Measurements from ENCODE around the gene AATK.
A peak's percentile ranks its signal among the peaks of the same experiment; 100 is the strongest.

The AATK gene

GRCh38 chr17:81180836-81181810 is 15.1 kb upstream of the AATK start:
- no peak for DNase-seq (ENCODE audit: low read depth)

DNA sequence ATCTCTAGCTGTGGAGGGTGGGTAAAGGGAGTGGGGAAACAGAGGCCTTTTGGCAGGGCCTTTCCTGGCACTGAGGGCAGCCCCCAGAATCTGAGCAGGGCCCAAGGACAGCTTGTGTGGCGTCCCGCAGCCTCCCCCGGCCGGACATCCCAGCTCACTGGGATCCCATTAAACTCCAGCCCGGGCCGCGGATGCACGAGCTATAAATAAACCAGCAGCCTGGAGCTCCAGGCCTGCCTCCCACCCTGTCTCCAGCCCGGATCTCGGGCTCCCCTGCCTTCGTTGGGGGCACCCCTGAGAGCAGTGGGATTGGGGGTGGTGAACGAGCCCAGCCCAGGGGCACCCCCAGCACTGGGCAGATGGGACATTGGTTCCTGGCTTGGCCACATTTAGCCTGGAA is 13.8 kb upstream of the AATK start:
- no peak for DNase-seq (ENCODE audit: low read depth)

- DNase-seq (ENCODE audit: low read depth) = no peak
These were observed 13.2 kb upstream of the AATK start for GRCh38 chr17:81179220-81179619.

GRCh38 chr17:81178136-81179091 is 12.4 kb upstream of the AATK start:
- no peak for DNase-seq (ENCODE audit: low read depth)

- DNase-seq (ENCODE audit: low read depth) = no peak
These were observed 10.6 kb upstream of the AATK start for GRCh38 chr17:81176666-81177065.

DNA sequence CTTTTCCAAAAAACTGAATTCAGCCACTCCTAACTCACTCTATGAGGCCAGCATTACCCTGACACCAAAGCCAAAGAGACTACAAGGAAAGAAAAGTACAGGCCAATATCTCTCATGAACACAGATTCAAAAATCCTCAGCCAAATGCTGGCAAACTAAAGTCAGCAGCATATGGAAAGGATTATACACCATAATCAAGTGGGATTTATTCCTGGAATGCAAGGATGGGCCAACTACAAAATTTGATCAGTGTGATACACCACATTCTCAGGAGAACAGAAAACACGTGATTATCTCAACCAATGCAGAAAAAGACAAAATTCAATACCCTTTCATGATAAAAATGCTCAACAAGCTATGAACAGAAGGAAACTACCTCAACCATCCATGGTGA is 7.7 kb upstream of the AATK start:
- DNase-seq (ENCODE audit: low read depth) = peak; percentile 59

DNA sequence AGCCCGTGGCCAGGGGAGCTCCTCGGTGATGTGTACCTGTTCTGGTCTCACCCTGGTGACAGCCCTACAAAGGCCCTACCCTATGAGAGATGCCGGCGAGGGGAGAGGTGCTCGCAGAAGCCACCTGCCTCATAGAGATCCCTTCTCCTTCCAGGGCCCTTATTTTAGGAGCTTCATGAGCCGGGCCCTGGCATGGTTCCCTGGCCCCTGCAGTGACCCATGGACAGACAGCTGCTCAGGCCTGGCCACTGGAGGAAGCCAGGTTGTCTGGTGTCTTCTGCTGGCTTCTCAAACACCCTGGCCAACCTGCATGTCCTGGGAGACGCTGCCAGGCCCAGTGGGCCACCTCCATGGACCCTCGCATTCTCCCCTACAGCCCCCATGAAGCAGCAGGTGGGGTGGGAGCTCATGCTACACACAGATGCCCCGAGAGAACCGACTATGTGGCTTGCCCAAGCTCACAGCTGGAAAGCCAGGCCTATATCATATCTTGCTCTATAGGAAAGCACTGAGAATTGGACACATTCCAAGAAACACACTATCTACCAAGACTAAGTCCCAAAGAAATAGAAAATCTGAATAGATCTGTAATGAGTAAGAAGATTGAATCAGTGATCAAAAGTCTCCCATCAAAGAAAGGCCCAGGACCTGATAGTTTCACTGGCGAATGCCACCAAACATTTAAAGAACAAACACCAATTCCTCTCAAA is 7.2 kb upstream of the AATK start:
- no peak for DNase-seq (ENCODE audit: low read depth)

DNA sequence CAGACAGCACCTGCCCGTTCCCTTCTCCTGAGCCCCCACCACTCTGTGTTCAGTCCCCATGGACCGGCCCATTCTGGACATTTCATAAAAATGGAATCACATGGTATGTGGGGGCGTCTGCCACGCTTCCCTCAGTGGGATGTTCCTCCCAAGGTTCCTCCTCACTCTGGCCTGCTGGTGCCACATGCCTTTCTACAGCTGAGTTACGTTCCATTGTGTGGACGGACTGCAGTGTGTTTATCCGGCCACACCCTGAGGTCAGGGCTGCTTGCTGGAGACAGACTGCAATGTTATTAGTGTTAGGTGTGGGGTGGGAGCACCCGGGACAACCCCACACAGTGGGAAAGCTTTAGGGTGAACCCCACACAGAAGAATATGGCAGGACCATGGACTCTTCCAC is 5.9 kb upstream of the AATK start:
- DNase-seq (ENCODE audit: low read depth) = no peak

- DNase-seq (ENCODE audit: low read depth) = no peak
These were observed 4.9 kb upstream of the AATK start for GRCh38 chr17:81170727-81171494.

GRCh38 chr17:81169870-81170309 is 3.9 kb upstream of the AATK start:
- no peak for DNase-seq (ENCODE audit: low read depth)

DNA sequence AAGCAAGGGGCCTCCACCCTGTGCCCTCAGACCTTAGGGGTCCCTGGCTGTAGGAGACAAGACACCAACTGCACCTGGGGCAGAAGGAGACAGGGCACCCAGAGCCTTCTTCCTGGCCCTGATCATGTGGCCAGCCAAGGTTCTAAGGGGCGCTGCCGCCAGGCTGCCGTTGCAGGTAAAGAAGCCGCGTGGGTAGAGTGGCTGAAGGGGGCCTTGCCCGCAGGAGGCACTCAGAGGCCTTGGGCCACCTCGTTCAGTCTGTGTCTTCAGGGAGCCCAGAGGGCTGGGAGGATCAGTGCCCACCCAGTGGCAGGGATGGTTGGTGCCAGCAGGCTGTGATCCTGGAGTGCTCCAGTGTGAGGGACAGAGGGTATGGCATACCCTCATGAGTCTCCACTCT is 1.6 kb upstream of the AATK start:
- DNase-seq (ENCODE audit: low read depth) = no peak

DNA sequence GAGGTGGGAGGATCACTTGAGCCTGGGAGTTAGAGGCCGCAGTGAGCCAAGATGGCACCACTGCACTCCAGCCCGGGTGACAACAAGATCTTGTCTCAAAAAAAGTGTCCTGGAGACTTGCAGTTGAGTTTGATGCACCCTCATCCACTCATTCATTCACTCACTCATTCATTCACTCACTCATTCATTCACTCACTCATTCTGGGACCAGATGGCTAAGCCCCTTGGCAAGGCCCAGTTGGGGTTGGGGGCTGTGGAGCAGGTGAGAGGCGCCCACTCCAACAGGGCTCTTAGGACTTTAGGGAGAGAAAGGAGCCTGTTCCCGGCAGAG is 1.1 kb upstream of the AATK start:
- no peak for DNase-seq (ENCODE audit: low read depth)

DNA sequence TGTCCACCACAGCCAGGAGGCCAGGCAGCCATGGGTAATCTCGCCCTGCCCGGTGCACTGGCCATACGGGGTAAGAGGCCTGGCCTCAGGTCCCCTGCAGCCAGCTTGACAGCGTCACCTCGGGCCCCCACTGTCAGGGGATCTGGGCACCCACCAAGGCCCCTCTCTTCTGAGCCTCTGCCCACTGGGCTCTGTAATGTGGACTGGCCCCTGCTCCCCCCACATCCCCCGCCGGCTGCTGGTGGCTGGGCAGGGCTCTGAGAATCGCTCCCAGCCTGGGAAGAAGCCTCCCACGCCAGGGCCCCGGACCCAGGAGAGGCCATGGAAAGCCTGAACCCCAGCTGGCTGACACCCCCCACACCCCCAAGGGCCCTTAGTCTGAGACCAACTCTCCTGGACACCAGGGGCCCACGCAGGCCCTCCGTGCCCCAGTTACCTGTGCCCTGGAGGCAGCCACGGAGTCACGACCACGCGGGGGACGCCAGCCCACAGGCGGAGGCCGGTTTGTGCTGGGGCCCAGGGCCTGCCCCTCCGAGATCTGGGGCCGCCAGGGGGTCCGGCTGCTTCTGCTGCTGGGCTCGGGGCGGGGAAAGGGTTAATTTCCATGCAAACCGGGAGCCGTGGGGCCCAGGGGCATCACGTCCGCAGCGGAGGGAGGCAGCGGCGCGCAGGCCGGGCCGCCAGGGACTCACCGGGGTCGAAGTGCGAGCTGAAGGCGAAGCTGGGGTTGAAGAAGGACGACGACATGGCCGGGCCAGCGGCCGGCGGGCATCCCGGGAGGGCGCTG is 582 bp downstream of the AATK start, which contains the start of gene PVALEF:
PVALEF (plus strand) TSS at position 262 of the 787 bp plus-strand sequence. CDS start 15,720 bp downstream, outside the sequence.
- no peak for DNase-seq (ENCODE audit: low read depth)

DNA sequence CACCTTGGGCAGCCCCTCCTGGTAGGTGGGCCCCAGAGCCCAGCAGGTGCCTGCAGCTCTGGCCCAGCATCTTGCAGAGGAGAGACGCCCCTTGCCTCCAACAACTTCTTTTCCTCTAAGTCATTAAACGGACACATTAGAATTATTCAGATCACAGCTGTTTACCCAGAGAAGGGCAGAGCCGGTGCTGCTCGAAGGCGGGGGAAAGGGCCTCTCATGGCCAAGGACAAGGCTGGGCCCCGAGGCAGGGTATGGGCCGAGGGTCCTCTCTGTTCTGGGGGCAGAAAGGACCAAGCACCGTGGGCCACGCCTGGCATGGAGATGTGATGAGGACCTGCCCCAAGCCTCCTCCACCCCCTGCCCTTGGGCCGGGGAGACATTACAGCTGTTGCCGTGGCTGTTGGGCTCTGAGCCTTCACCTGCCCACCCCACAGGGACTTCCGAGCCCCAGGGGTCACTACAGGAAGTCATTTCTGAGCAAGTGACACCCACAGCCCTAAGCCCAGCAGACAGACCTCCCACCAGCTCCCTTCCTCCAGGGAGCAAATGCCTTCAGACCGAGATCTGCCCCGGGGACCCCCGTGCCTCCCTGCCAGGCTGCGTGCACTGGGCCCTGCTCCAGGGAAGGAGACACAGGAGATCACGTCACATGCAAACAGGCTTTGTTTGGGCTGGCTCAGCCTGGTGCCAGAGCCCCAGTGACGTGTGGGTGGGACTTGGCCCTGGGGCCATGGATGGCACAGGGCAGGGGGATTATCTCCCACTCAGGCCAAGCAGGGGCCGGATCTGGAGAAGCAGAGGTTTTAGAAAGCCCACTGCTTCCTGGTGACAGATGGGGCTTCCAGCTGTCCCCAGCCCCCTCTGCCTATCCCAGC is 1.4 kb downstream of the AATK start:
- DNase-seq (ENCODE audit: low read depth) = no peak

DNA sequence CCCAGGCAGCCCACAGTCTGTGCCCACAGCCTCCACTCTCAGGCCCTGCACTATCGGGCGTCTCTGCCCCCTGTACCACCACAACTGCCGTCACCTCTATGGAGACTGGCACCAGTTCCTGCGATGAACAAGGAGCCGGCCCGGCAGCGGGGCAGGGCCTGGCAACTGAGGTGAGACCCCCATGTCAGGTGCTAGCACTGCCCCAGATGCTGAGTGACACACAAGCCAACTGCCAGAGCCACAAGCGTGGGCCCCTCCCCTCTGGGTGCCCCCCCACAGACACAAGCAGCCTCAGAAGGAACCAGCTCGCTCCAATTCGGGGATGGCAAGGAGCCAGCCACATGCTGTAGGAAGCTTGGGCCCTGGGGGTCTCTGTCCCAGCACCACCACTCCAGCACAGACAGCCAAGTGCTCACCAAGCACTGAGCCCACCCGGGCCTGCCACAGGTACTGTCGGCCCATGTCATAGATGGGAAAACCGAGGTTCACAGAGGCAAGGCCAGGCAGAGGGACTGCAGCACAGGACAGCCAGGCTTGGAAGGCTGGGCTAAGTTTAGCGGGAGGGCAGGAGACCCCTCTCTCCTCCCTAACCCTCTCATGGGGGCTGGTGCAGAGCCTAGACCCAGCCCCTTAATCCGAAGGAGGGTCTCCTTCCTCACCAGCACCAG is 2.2 kb downstream of the AATK start:
- DNase-seq (ENCODE audit: low read depth) = no peak

GRCh38 chr17:81163051-81163695 is 2.8 kb downstream of the AATK start:
- no peak for DNase-seq (ENCODE audit: low read depth)

DNA sequence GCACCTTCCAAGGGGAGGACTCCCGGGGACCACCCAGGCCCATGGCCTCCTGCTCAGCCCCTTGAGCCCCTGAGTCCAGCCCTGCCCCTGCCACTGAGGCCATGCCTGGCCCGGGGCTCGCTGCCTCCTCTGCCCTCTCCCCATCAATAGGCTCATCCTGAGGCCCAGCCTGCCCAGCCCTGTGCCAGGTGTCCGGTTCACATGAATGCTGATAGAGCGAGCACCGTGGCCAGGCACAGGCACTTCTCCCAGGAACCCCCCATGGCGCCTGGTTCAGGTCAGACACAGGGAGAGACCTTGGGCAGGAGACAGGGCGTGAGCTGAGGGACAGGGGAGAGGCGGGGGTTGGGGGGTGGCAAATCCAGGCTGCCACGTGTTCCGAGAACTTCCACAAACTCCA is 3.5 kb downstream of the AATK start:
- DNase-seq (ENCODE audit: low read depth) = no peak

- DNase-seq (ENCODE audit: low read depth) = no peak
These were observed 4.0 kb downstream of the AATK start for GRCh38 chr17:81161972-81162371.

All from GM04503 (cell line).